ENCODE data around the gene LRWD1. TPM values are rescaled to one million over a fixed set of nuclear protein-coding genes. Genes with fewer than 3 reads are reported as not detected.

LRWD1 gene
- total RNA-seq, 1 experiment from 2014 or later = 39.5 TPM

DNA sequence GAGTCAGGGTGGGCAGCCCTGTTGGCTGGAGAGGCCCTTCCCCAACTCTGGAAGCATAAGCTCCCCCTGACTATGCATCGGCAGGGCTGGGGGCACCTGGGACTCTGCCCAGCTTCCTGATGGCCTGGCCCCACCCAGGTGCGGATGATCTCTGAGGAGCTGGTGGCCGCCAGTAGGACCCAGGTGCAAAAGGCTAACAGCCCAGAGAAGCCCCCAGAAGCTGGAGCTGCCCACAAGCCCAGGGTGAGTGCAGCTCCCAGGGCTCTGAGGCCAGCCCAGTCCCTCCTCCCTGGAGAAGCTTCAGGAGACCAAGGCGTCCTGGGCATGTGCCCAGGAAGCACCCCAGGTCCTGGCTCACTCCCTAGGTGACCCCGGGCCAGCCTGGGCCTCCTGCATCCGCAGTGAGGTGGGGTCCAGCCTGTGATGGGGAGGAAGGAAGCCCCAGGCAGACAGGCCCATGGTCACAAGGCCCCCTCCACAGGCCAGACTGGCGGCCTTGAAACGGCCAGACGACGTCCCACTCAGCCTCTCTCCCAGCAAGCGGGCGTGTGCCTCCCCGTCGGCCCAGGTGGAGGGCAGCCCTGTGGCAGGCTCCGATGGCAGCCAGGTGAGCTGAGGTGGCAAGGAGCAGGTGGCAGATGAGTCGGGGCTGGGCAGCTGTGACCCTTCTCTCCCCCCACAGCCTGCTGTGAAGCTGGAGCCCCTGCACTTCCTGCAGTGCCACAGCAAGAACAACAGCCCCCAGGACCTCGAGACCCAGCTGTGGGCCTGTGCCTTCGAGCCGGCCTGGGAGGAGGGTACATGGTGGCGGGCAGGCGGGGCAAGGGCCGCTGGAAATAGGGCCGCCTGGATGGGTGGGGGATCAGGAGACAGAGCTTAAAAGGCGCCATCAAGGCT lies 3.0 kb downstream of the LRWD1 start:
- intact Hi-C loops (cut with micrococcal nuclease) = no loop called here
- H2AFZ ChIP-seq (ENCODE audit: low read depth, low read length, poor library complexity, severe bottlenecking) = no peak overlapping the region
- TF ChIP-seq POLR2A (IDR thresholded peaks at IDR 0.05; ENCODE audit: borderline replicate concordance, extremely low read depth, insufficient read depth, insufficient read length) = no peak
- TF ChIP-seq SP1 (IDR thresholded peaks at IDR 0.05; ENCODE audit: low read depth) = no peak
- no peak for TF ChIP-seq CBX3 (IDR thresholded peaks at IDR 0.05; ENCODE audit: low read depth)
- TF ChIP-seq EZH2phosphoT487 (IDR thresholded peaks at IDR 0.05; ENCODE audit: borderline replicate concordance) = no peak
- TF ChIP-seq, protein P1, sequence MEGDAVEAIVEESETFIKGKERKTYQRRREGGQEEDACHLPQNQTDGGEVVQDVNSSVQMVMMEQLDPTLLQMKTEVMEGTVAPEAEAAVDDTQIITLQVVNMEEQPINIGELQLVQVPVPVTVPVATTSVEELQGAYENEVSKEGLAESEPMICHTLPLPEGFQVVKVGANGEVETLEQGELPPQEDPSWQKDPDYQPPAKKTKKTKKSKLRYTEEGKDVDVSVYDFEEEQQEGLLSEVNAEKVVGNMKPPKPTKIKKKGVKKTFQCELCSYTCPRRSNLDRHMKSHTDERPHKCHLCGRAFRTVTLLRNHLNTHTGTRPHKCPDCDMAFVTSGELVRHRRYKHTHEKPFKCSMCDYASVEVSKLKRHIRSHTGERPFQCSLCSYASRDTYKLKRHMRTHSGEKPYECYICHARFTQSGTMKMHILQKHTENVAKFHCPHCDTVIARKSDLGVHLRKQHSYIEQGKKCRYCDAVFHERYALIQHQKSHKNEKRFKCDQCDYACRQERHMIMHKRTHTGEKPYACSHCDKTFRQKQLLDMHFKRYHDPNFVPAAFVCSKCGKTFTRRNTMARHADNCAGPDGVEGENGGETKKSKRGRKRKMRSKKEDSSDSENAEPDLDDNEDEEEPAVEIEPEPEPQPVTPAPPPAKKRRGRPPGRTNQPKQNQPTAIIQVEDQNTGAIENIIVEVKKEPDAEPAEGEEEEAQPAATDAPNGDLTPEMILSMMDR (IDR thresholded peaks at IDR 0.05 in 2 of 3, conservative IDR thresholded peaks at IDR 0.05 in 1 of 3; ENCODE audit: borderline replicate concordance in 1 of 3, insufficient read depth in 1 of 3, low read depth in 2 of 3, low read length in 2 of 3) = no peak
- no peak for TF ChIP-seq CEBPB (IDR thresholded peaks at IDR 0.05; ENCODE audit: low read depth)
- TF ChIP-seq SIN3A (IDR thresholded peaks at IDR 0.05; ENCODE audit: low read depth) = no peak
- TF ChIP-seq FOSL1 (IDR thresholded peaks at IDR 0.05; ENCODE audit: low read depth) = no peak
- TF ChIP-seq, protein P2, sequence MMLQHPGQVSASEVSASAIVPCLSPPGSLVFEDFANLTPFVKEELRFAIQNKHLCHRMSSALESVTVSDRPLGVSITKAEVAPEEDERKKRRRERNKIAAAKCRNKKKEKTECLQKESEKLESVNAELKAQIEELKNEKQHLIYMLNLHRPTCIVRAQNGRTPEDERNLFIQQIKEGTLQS (IDR thresholded peaks at IDR 0.05) = no peak
- TF ChIP-seq, protein P3, sequence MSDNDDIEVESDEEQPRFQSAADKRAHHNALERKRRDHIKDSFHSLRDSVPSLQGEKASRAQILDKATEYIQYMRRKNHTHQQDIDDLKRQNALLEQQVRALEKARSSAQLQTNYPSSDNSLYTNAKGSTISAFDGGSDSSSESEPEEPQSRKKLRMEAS (IDR thresholded peaks at IDR 0.05) = no peak
- TF ChIP-seq JUND (IDR thresholded peaks at IDR 0.05) = no peak
- TF ChIP-seq EZH2 (IDR thresholded peaks at IDR 0.05) = no peak
- no peak for TF ChIP-seq TCF7L2 (IDR thresholded peaks at IDR 0.05; ENCODE audit: borderline replicate concordance, extremely low read depth, insufficient read depth, insufficient read length)
- no peak for TF ChIP-seq RAD21 (IDR thresholded peaks at IDR 0.05; ENCODE audit: low read depth)
- no peak for TF ChIP-seq ZNF274 (IDR thresholded peaks at IDR 0.05; ENCODE audit: low read depth, low read length)
- H3K4me1 ChIP-seq (ENCODE audit: control insufficient read depth in 1 of 2, insufficient read depth in 2 of 2, low read length in 2 of 2) = peaks cover 5 to 17% of the 10 kb centered on the region in 2 experiments; a peak in 2 of 4 replicates
- H4K20me1 ChIP-seq (ENCODE audit: insufficient read depth) = no peaks in the 10 kb centered on the region
- ChIA-PET RAD21 (ENCODE audit: low non-redundant PET in 1 of 2, low total read pairs in 2 of 2, uncharacterized antibody in 2 of 2, unreplicated experiment in 2 of 2) (no interaction called here), CTCF (no interaction called here), POLR2A (no interaction called here)
- H3K36me3 ChIP-seq (ENCODE audit: control insufficient read depth in 1 of 2, insufficient read depth in 2 of 2, low read length in 2 of 2) = no peaks in the 10 kb centered on the region; a peak in 1 of 4 replicates
- H3K4me2 ChIP-seq (ENCODE audit: low read length) = no peak overlapping the region
- no TSS peak for BruUV-seq (replicated peaks)
- no peak overlapping the region for H3K9ac ChIP-seq (ENCODE audit: low read length)
- no peaks in the 10 kb centered on the region for H3K9me3 ChIP-seq (ENCODE audit: control insufficient read depth in 1 of 2, insufficient read depth in 1 of 2, low read depth in 1 of 2, low read length in 2 of 2)
- no peak overlapping the region for H3K4me3 ChIP-seq (replicated peaks in 1 of 2; ENCODE audit: low read depth in 1 of 2, low read length in 2 of 2)
- no peaks in the 10 kb centered on the region for H3K9me2 ChIP-seq (ENCODE audit: insufficient read depth)
- H3K79me2 ChIP-seq (ENCODE audit: insufficient read depth, low read length) = peaks cover 26% of the 10 kb centered on the region
- DNase-seq (ENCODE audit: low read depth, low spot score) (no peak), ATAC-seq (no peak)
- H3K27ac ChIP-seq (ENCODE audit: low read depth, low read length) = no peak overlapping the region
- H3K27me3 ChIP-seq (ENCODE audit: insufficient read depth, low read length) = no peaks in the 10 kb centered on the region

All from HCT116 (cell line).